Nephron (organoid): ENCODE data around the gene CLVS2.

Experiments
- H3K27ac Mint-ChIP-seq, 3 experiments: 2 replicates each; pipeline ENCODE4 v1.8.0; 2020; ENCODE audit warnings: mixed read lengths in 3 of 3, mild to moderate bottlenecking in 2 of 3, moderate library complexity in 1 of 3
- H3K27me3 Mint-ChIP-seq: 2 replicates; pipeline ENCODE4 v1.8.0; 2021; ENCODE audit warnings: low read depth, mild to moderate bottlenecking, moderate library complexity, mixed read lengths
- H3K36me3 Mint-ChIP-seq: 2 replicates; pipeline ENCODE4 v1.8.0; 2020; ENCODE audit warnings: low read depth, mixed read lengths
- H3K4me1 Mint-ChIP-seq: 2 replicates; pipeline ENCODE4 v1.8.0; 2020; ENCODE audit warnings: mixed read lengths
- H3K4me3 Mint-ChIP-seq, 3 experiments: 2 replicates each; pipeline ENCODE4 v1.8.0; 2020; ENCODE audit warnings: mild to moderate bottlenecking in 3 of 3, mixed read lengths in 3 of 3, moderate library complexity in 2 of 3
- H3K9me3 Mint-ChIP-seq: 2 replicates; pipeline ENCODE4 v1.8.0; 2020; ENCODE audit warnings: mixed read lengths
- CTCF ChIP-seq, 3 experiments: fragments of 200-600 bp; sonication (generic); IDR thresholded peaks; one replicate each; pipeline ENCODE4 v1.5.0; 2021; ENCODE audit warnings: antibody characterized with exemption in 3 of 3; ENCODE audit not compliant: unreplicated experiment in 3 of 3

Gene CLVS2

GRCh38 chr6:122969999-122970533, 26.0 kb upstream of the CLVS2 start:
- Mint-ChIP-seq H3K36me3 (no peaks in the 10 kb centered on the region), H3K4me3 (no peak overlapping the region), H3K27me3 (no peaks in the 10 kb centered on the region), H3K27ac (no peak overlapping the region), H3K4me1 (no peaks in the 10 kb centered on the region), H3K9me3 (no peaks in the 10 kb centered on the region)
- no peak for TF ChIP-seq CTCF (IDR thresholded peaks at IDR 0.05; ENCODE audit: unreplicated experiment in 3 of 3)

- Mint-ChIP-seq H3K4me1 (no peaks in the 10 kb centered on the region), H3K27me3 (no peaks in the 10 kb centered on the region), H3K36me3 (no peaks in the 10 kb centered on the region), H3K9me3 (no peaks in the 10 kb centered on the region), H3K4me3 (no peak overlapping the region), H3K27ac (no peak overlapping the region)
- TF ChIP-seq CTCF (IDR thresholded peaks at IDR 0.05; ENCODE audit: unreplicated experiment in 3 of 3), result no peak
Measured at GRCh38 chr6:122977180-122977579, 18.9 kb upstream of the CLVS2 start.

GRCh38 chr6:122984393-122984792, 11.6 kb upstream of the CLVS2 start:
- no peak for TF ChIP-seq CTCF (IDR thresholded peaks at IDR 0.05; ENCODE audit: unreplicated experiment in 3 of 3)
- Mint-ChIP-seq H3K27me3 (peaks cover 12% of the 10 kb centered on the region), H3K27ac (no peak overlapping the region), H3K9me3 (peaks cover 8% of the 10 kb centered on the region), H3K4me1 (no peaks in the 10 kb centered on the region), H3K4me3 (no peak overlapping the region), H3K36me3 (no peaks in the 10 kb centered on the region)

GRCh38 chr6:122994256-122994655, 1.8 kb upstream of the CLVS2 start:
- H3K9me3 Mint-ChIP-seq, result no peaks in the 10 kb centered on the region

GRCh38 chr6:122996794-122997505, 915 bp downstream of the CLVS2 start:
- Mint-ChIP-seq H3K4me1 (peaks cover 6% of the 10 kb centered on the region), H3K27ac (no peak overlapping the region), H3K9me3 (no peaks in the 10 kb centered on the region), H3K27me3 (peaks cover 90% of the 10 kb centered on the region), H3K36me3 (no peaks in the 10 kb centered on the region), H3K4me3 (peak overlapping the region; percentile 68 to 76 (median 73))
- TF ChIP-seq CTCF (IDR thresholded peaks at IDR 0.05; ENCODE audit: unreplicated experiment in 3 of 3), result no peak

More at GRCh38 chr6:122994256-122994655, 1.8 kb upstream of the CLVS2 start:
- Mint-ChIP-seq H3K4me1 (peaks cover 6% of the 10 kb centered on the region), H3K36me3 (no peaks in the 10 kb centered on the region), H3K27ac (no peak overlapping the region), H3K27me3 (peaks cover 89% of the 10 kb centered on the region), H3K4me3 (no peak overlapping the region)
- no peak for TF ChIP-seq CTCF (IDR thresholded peaks at IDR 0.05; ENCODE audit: unreplicated experiment in 3 of 3)
